ENCODE data around the gene FAM83E.

- TF ChIP-seq CTCF (conservative IDR thresholded peaks at IDR 0.05; ENCODE audit: low read length) = no peak
- TF ChIP-seq EZH2phosphoT487 (IDR thresholded peaks at IDR 0.05; ENCODE audit: borderline replicate concordance) = no peak
These were observed 19.1 kb upstream of the FAM83E start for GRCh38 chr19:48634036-48634342.
